Stimulated activated naive CD4-positive, alpha-beta T cell treated with Interleukin-2 at 50 U/mL for 16 hours (primary cell): Measurements from ENCODE around the gene WAC.

Experiments used
- DNase-seq: peaks from one replicate; lab custom pipeline; 2025; lab: John Stamatoyannopoulos, UW

The WAC gene

GRCh38 chr10:28668363-28669226, 135.7 kb downstream of the WAC start:
- peak; percentile 24 for DNase-seq

GRCh38 chr10:28669227-28670173, 136.6 kb downstream of the WAC start:
- DNase-seq = no peak
